Activated naive CD8-positive, alpha-beta T cell treated with anti-CD3 and anti-CD28 coated beads, Interleukin-2, amount 50 U/mL, for 24 hours (primary cell): ENCODE results near the gene GPRIN3.
"Not testable (repeated sequence)": the region's sequence is repeated elsewhere in the genome, so short reads cannot be mapped to it uniquely, and the experiment has no call there.

Experiments
- ATAC-seq: fragments of 150-1000 bp; cut with Tn5 transposase; one replicate; pipeline ENCODE4 v1.10.0; 2021
- DNase-seq: peaks from one replicate; pipeline ENCODE4 v3.0.0; 2021
- H3K27ac Mint-ChIP-seq: one replicate; pipeline ENCODE4 v1.8.0; 2021; ENCODE audit warnings: mild to moderate bottlenecking, mixed read lengths
- H3K27me3 Mint-ChIP-seq: one replicate; pipeline ENCODE4 v1.8.0; 2021; ENCODE audit warnings: mixed read lengths
- H3K36me3 Mint-ChIP-seq: one replicate; pipeline ENCODE4 v1.8.0; 2021; ENCODE audit warnings: low read depth, mixed read lengths
- H3K4me1 Mint-ChIP-seq: one replicate; pipeline ENCODE4 v1.8.0; 2021; ENCODE audit warnings: mixed read lengths
- H3K4me3 Mint-ChIP-seq: one replicate; pipeline ENCODE4 v1.8.0; 2021; ENCODE audit warnings: mild to moderate bottlenecking, moderate library complexity, mixed read lengths
- H3K9me3 Mint-ChIP-seq: one replicate; pipeline ENCODE4 v1.8.0; 2021; ENCODE audit warnings: mixed read lengths

Gene GPRIN3

GRCh38 chr4:89268679-89269078 lies 38.9 kb downstream of the GPRIN3 start:
- DNase-seq, result no peak
- peaks cover 8% of the 10 kb centered on the region for H3K9me3 Mint-ChIP-seq
- H3K36me3 Mint-ChIP-seq, result peaks cover 3% of the 10 kb centered on the region
- no peaks in the 10 kb centered on the region for H3K27me3 Mint-ChIP-seq
- ATAC-seq, result no peak
- no peak overlapping the region for H3K27ac Mint-ChIP-seq
- peaks cover 38% of the 10 kb centered on the region for H3K4me1 Mint-ChIP-seq
- H3K4me3 Mint-ChIP-seq, result no peak overlapping the region

GRCh38 chr4:89267846-89268245 lies 39.8 kb downstream of the GPRIN3 start:
- H3K9me3 Mint-ChIP-seq, result peaks cover 11% of the 10 kb centered on the region
- DNase-seq, result no peak
- H3K27me3 Mint-ChIP-seq, result no peaks in the 10 kb centered on the region
- peaks cover 4% of the 10 kb centered on the region for H3K36me3 Mint-ChIP-seq
- peak overlapping the region; percentile 11 for H3K27ac Mint-ChIP-seq
- ATAC-seq, result no peak
- no peak overlapping the region for H3K4me3 Mint-ChIP-seq
- H3K4me1 Mint-ChIP-seq, result peaks cover 36% of the 10 kb centered on the region

- no peak overlapping the region for H3K4me3 Mint-ChIP-seq
- no peak overlapping the region for H3K27ac Mint-ChIP-seq
- peaks cover 11% of the 10 kb centered on the region for H3K9me3 Mint-ChIP-seq
- ATAC-seq, result no peak
- H3K36me3 Mint-ChIP-seq, result peaks cover 4% of the 10 kb centered on the region
- peaks cover 32% of the 10 kb centered on the region for H3K4me1 Mint-ChIP-seq
- DNase-seq, result no peak
- no peaks in the 10 kb centered on the region for H3K27me3 Mint-ChIP-seq
Observed at GRCh38 chr4:89267392-89267791, 40.2 kb downstream of the GPRIN3 start.

- Mint-ChIP-seq H3K36me3 (peaks cover 3% of the 10 kb centered on the region), H3K27me3 (no peaks in the 10 kb centered on the region), H3K9me3 (peaks cover 11% of the 10 kb centered on the region), H3K27ac (no peak overlapping the region), H3K4me3 (no peak overlapping the region), H3K4me1 (peaks cover 25% of the 10 kb centered on the region)
- ATAC-seq (no peak), DNase-seq (no peak)
Observed at GRCh38 chr4:89266128-89266527, 41.5 kb downstream of the GPRIN3 start.

GRCh38 chr4:89263265-89263664 lies 44.3 kb downstream of the GPRIN3 start:
- DNase-seq, result no peak

GRCh38 chr4:89259301-89260028 lies 48.1 kb downstream of the GPRIN3 start:
- Mint-ChIP-seq H3K27me3 (no peaks in the 10 kb centered on the region), H3K36me3 (peaks cover 3% of the 10 kb centered on the region), H3K9me3 (peaks cover 11% of the 10 kb centered on the region), H3K4me1 (peaks cover 46% of the 10 kb centered on the region), H3K27ac (no peak overlapping the region), H3K4me3 (no peak overlapping the region)
- DNase-seq (no peak), ATAC-seq (no peak)

More at GRCh38 chr4:89263265-89263664, 44.3 kb downstream of the GPRIN3 start:
- Mint-ChIP-seq H3K4me3 (no peak overlapping the region), H3K9me3 (peaks cover 11% of the 10 kb centered on the region), H3K27ac (no peak overlapping the region), H3K4me1 (peaks cover 25% of the 10 kb centered on the region), H3K36me3 (peaks cover 3% of the 10 kb centered on the region), H3K27me3 (no peaks in the 10 kb centered on the region)
- no peak for ATAC-seq

GRCh38 chr4:89258506-89258905 lies 49.1 kb downstream of the GPRIN3 start:
- Mint-ChIP-seq H3K9me3 (peaks cover 8% of the 10 kb centered on the region), H3K27ac (no peak overlapping the region), H3K4me3 (no peak overlapping the region), H3K36me3 (peaks cover 2% of the 10 kb centered on the region), H3K27me3 (no peaks in the 10 kb centered on the region), H3K4me1 (peaks cover 39% of the 10 kb centered on the region)
- ATAC-seq (no peak), DNase-seq (no peak)

- ATAC-seq, result no peak
- H3K36me3 Mint-ChIP-seq, result no peaks in the 10 kb centered on the region
- H3K27ac Mint-ChIP-seq, result no peak overlapping the region
- peaks cover 4% of the 10 kb centered on the region for H3K9me3 Mint-ChIP-seq
- no peaks in the 10 kb centered on the region for H3K27me3 Mint-ChIP-seq
- no peak for DNase-seq
- no peak overlapping the region for H3K4me3 Mint-ChIP-seq
- H3K4me1 Mint-ChIP-seq, result peaks cover 44% of the 10 kb centered on the region
Observed at GRCh38 chr4:89257376-89257775, 50.2 kb downstream of the GPRIN3 start.

GRCh38 chr4:89256203-89256800 lies 51.3 kb downstream of the GPRIN3 start:
- DNase-seq (no peak), ATAC-seq (no peak)
- H3K4me1 Mint-ChIP-seq, result peaks cover 44% of the 10 kb centered on the region
- no peak overlapping the region for H3K27ac Mint-ChIP-seq
- H3K4me3 Mint-ChIP-seq, result no peak overlapping the region
- no peaks in the 10 kb centered on the region for H3K36me3 Mint-ChIP-seq
- H3K27me3 Mint-ChIP-seq, result no peaks in the 10 kb centered on the region
- peaks cover 4% of the 10 kb centered on the region for H3K9me3 Mint-ChIP-seq

- DNase-seq, result peak; percentile 49
- H3K4me1 Mint-ChIP-seq, result peaks cover 38% of the 10 kb centered on the region
- no peaks in the 10 kb centered on the region for H3K36me3 Mint-ChIP-seq
- H3K9me3 Mint-ChIP-seq, result peaks cover 4% of the 10 kb centered on the region
- H3K27me3 Mint-ChIP-seq, result no peaks in the 10 kb centered on the region
- H3K27ac Mint-ChIP-seq, result no peak overlapping the region
- H3K4me3 Mint-ChIP-seq, result no peak overlapping the region
- ATAC-seq, result peak; percentile 40
Observed at GRCh38 chr4:89254847-89255246, 52.8 kb downstream of the GPRIN3 start.

GRCh38 chr4:89254347-89254746 lies 53.3 kb downstream of the GPRIN3 start:
- H3K36me3 Mint-ChIP-seq, H3K27ac Mint-ChIP-seq, ATAC-seq, H3K27me3 Mint-ChIP-seq, DNase-seq, H3K4me3 Mint-ChIP-seq, H3K9me3 Mint-ChIP-seq: not testable (repeated sequence)
- peaks cover 35% of the 10 kb centered on the region for H3K4me1 Mint-ChIP-seq

GRCh38 chr4:89253935-89254334 lies 53.7 kb downstream of the GPRIN3 start:
- no peaks in the 10 kb centered on the region for H3K27me3 Mint-ChIP-seq
- H3K36me3 Mint-ChIP-seq, result peaks cover 3% of the 10 kb centered on the region
- DNase-seq (no peak), ATAC-seq (no peak)
- no peak overlapping the region for H3K4me3 Mint-ChIP-seq
- H3K27ac Mint-ChIP-seq, result no peak overlapping the region
- H3K9me3 Mint-ChIP-seq, result peaks cover 4% of the 10 kb centered on the region
- H3K4me1 Mint-ChIP-seq, result peaks cover 35% of the 10 kb centered on the region

GRCh38 chr4:89253311-89253710 lies 54.3 kb downstream of the GPRIN3 start:
- no peak overlapping the region for H3K27ac Mint-ChIP-seq
- DNase-seq (no peak), ATAC-seq (no peak)
- H3K36me3 Mint-ChIP-seq, result peaks cover 3% of the 10 kb centered on the region
- H3K9me3 Mint-ChIP-seq, result peaks cover 4% of the 10 kb centered on the region
- H3K4me3 Mint-ChIP-seq, result no peak overlapping the region
- H3K27me3 Mint-ChIP-seq, result no peaks in the 10 kb centered on the region
- H3K4me1 Mint-ChIP-seq, result peaks cover 35% of the 10 kb centered on the region

- no peak overlapping the region for H3K4me3 Mint-ChIP-seq
Observed at GRCh38 chr4:89251396-89251795, 56.2 kb downstream of the GPRIN3 start.

GRCh38 chr4:89249716-89250361 lies 57.8 kb downstream of the GPRIN3 start:
- DNase-seq, result no peak
- H3K4me1 Mint-ChIP-seq, result peaks cover 10% of the 10 kb centered on the region
- peaks cover 10% of the 10 kb centered on the region for H3K36me3 Mint-ChIP-seq
- no peaks in the 10 kb centered on the region for H3K27me3 Mint-ChIP-seq
- no peak overlapping the region for H3K4me3 Mint-ChIP-seq
- peaks cover 4% of the 10 kb centered on the region for H3K9me3 Mint-ChIP-seq
- ATAC-seq, result no peak
- H3K27ac Mint-ChIP-seq, result peak overlapping the region; percentile 11

More at GRCh38 chr4:89251396-89251795, 56.2 kb downstream of the GPRIN3 start:
- peaks cover 4% of the 10 kb centered on the region for H3K9me3 Mint-ChIP-seq
- H3K4me1 Mint-ChIP-seq, result peaks cover 19% of the 10 kb centered on the region
- ATAC-seq, result no peak
- H3K36me3 Mint-ChIP-seq, result peaks cover 7% of the 10 kb centered on the region
- H3K27me3 Mint-ChIP-seq, result no peaks in the 10 kb centered on the region
- H3K27ac Mint-ChIP-seq, result no peak overlapping the region
- no peak for DNase-seq
